GM12872 (cell line): ENCODE results near the gene LCP2.

ENCODE experiments used
- CTCF ChIP-seq: IDR thresholded peaks from 3 replicates; pipeline ENCODE4 v1.5.1; 2011; ENCODE audit warnings: low read depth, mild to moderate bottlenecking, low read length, moderate library complexity; ENCODE audit not compliant: insufficient read depth

The LCP2 gene

GRCh38 chr5:170301981-170302652 lies 4.5 kb upstream of the LCP2 start:
- TF ChIP-seq CTCF = no peak

GRCh38 chr5:170301149-170301548 lies 3.6 kb upstream of the LCP2 start:
- no peak for TF ChIP-seq CTCF

- TF ChIP-seq CTCF = no peak
These were observed 2.9 kb upstream of the LCP2 start for GRCh38 chr5:170300361-170301013.

- TF ChIP-seq CTCF = no peak
These were observed 515 bp downstream of the LCP2 start for GRCh38 chr5:170296935-170297588.

GRCh38 chr5:170296036-170296934 lies 1.3 kb downstream of the LCP2 start:
- no peak for TF ChIP-seq CTCF

- no peak for TF ChIP-seq CTCF
These were observed 3.0 kb downstream of the LCP2 start for GRCh38 chr5:170294556-170294955.

- TF ChIP-seq CTCF = no peak
These were observed 3.5 kb downstream of the LCP2 start for GRCh38 chr5:170294057-170294456.
